ENCODE results near the gene OVOL1. TPM values are rescaled to one million over a fixed set of nuclear protein-coding genes. Genes with fewer than 3 reads are reported as not detected.

Gene OVOL1
- not detected in 2 replicates for total RNA-seq

DNA sequence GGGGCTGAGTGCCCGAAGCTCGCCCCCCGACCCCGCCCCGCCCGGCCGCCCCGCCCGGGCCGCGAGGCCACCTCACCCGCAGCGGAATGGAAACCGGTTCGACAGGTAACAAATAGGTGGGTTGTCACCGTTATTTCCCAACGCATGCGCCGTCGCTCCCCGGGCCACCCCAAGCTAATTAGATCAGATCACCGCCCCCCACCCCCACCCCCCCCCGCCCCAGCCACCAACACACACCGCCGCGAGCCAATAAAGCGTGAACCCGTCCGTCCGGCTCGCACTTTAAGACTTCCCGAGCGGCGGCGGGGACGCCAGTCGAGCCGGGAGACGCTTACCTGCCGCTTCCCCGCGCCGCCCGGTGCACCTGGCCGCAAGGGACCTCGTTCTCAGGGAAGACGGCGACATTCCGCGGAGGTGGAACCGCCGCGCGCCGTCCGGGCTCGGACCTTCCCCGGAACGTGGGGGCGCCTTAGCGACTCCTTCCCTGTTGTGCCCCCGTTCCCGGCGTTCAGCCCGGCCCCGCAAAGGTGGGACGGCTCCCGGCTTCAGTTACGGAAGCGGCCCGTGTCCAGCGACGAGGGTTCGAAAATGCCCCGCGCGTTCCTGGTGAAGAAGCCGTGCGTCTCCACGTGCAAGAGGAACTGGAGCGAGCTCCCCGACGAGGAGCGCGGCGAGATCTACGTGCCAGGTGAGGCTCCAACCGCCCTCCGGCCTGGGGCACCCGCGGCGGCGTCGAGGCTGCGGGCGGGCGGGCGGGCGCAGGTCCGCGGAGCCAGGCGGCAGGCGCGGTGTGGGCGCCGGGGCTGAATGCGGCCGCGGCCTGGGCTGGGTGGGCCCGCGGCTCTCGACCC, at the start of gene OVOL1:
OVOL1 (plus strand) TSS at position 278 of the 851 bp plus-strand sequence; CDS start at position 589, 311 bp downstream.

DNA sequence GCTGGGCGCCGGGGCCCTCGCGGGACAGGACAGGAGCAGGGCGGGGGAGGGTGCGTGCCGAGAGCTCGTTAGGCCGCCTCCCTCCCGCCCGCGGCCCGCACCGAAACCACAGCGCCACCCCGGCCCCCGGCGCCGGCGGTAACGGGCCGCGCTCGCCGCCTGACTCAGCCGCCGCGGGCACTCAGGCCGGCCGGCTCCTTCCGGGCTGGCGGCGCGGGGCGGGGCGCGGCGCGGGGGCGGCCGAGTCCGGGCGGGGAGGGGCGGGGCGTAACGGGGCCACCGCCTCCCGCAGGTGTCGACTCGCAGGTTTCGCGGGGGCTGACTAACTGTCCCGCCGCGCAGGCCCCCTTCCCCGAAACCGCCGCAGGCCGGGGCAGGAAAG, 6.1 kb upstream of the OVOL1 start, which contains the start of gene AP5B1:
AP5B1 (minus strand) TSS at position 207 of the 382 bp plus-strand sequence. CDS start 385 bp downstream, outside the sequence.

DNA sequence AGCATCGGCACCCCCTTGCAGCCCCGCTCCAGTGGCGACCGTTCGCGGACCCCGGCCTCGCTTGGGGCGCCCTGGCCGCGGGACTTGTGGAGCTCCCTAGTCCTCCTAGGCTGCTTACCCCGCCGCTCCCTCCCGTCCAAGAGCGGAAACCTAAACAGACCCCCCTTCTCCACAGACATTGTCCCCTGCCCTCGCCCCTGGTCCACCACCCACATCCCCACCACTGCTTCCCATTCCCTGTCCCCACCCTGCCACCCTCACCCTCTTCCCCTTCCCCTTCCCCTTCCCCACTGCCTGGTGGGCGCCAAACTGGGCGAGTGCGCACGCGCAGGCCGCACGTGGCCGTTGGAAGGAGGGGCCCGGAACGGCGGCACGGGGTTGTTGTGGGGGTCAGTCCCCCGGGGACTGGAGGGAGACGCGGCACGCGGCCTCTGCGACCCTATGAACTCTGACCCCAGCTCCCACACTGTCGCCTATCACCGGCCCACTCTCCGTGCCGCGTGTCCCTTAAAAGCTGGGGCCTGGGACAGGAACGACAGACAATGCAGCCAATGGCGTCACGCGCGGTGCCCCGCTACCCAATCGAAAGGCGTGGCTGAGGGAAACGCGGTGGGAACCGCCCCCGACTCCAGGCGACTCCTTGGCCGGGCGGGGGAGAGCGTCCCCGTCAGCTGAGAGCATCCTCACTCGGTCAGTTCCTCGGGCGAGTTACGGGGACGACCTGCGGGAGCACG, 46.6 kb downstream of the OVOL1 start, which contains the start of gene SNX32:
SNX32 (plus strand) TSS at position 667 of the 734 bp plus-strand sequence. CDS start 103 bp downstream, outside the sequence.

Other genes starting within 250 kb of the OVOL1 start
- gene LTBP3, start 228.7 kb upstream of the OVOL1 start, total RNA-seq, result 140 and 192 TPM in 2 replicates
- gene ZNRD2, start 216.6 kb upstream of the OVOL1 start, total RNA-seq, result 37.7 and 43.6 TPM in 2 replicates
- gene FAM89B, start 214.5 kb upstream of the OVOL1 start, total RNA-seq, result 27.3 and 34.8 TPM in 2 replicates
- 69.5 and 103 TPM in 2 replicates for gene EHBP1L1, start 211.0 kb upstream of the OVOL1 start, total RNA-seq
- 0.09 and 0.30 TPM in 2 replicates for gene KCNK7, start 191.3 kb upstream of the OVOL1 start, total RNA-seq
- 16.3 and 33.3 TPM in 2 replicates for gene MAP3K11, start 172.8 kb upstream of the OVOL1 start, total RNA-seq
- gene PCNX3, start 171.3 kb upstream of the OVOL1 start, total RNA-seq, result 17.2 and 35.6 TPM in 2 replicates
- 17.2 and 37.5 TPM in 2 replicates for gene SIPA1, start 149.0 kb upstream of the OVOL1 start, total RNA-seq
- 18.1 and 22.8 TPM in 2 replicates for gene RELA, start 124.1 kb upstream of the OVOL1 start, total RNA-seq
- 28.3 and 33.3 TPM in 2 replicates for gene KAT5, start 74.8 kb upstream of the OVOL1 start, total RNA-seq
- 17.3 and 52.9 TPM in 2 replicates for gene RNASEH2C, start 66.3 kb upstream of the OVOL1 start, total RNA-seq
- gene AP5B1, start 6.1 kb upstream of the OVOL1 start, total RNA-seq, result 8.3 and 11.2 TPM in 2 replicates
- gene SNX32, start 46.9 kb downstream of the OVOL1 start, total RNA-seq, result 0.92 and 1.8 TPM in 2 replicates
- gene CFL1, start 71.1 kb downstream of the OVOL1 start, total RNA-seq, result 802 and 1,540 TPM in 2 replicates
- 42.3 and 44.8 TPM in 2 replicates for gene MUS81, start 73.4 kb downstream of the OVOL1 start, total RNA-seq
- gene EFEMP2, start 85.7 kb downstream of the OVOL1 start, total RNA-seq, result 90.3 and 91.1 TPM in 2 replicates
- gene CTSW, start 92.8 kb downstream of the OVOL1 start, total RNA-seq, result not detected in 2 replicates
- 144 and 150 TPM in 2 replicates for gene FIBP, start 101.4 kb downstream of the OVOL1 start, total RNA-seq
- 34.0 and 44.2 TPM in 2 replicates for gene CCDC85B, start 103.6 kb downstream of the OVOL1 start, total RNA-seq
- 6.2 and 31.1 TPM in 2 replicates for gene FOSL1, start 113.3 kb downstream of the OVOL1 start, total RNA-seq
- gene C11orf68, start 132.0 kb downstream of the OVOL1 start, total RNA-seq, result 21.1 and 28.4 TPM in 2 replicates
- 124 and 149 TPM in 2 replicates for gene DRAP1, start 132.4 kb downstream of the OVOL1 start, total RNA-seq
- gene TSGA10IP, start 158.4 kb downstream of the OVOL1 start, total RNA-seq, result not detected in 2 replicates
- gene SART1, start 174.7 kb downstream of the OVOL1 start, total RNA-seq, result 34.1 and 39.3 TPM in 2 replicates
- 33.3 and 46.9 TPM in 2 replicates for gene EIF1AD, start 215.1 kb downstream of the OVOL1 start, total RNA-seq
- 8.3 and 15.7 TPM in 2 replicates for gene BANF1, start 215.4 kb downstream of the OVOL1 start, total RNA-seq
- 0.51 TPM in 1 of 2 replicates, not detected in the other for gene CST6, start 224.9 kb downstream of the OVOL1 start, total RNA-seq
- gene CATSPER1, start 239.4 kb downstream of the OVOL1 start, total RNA-seq, result not detected in 2 replicates